Inferior parietal cortex (tissue), 1 donor: Measurements from ENCODE around the gene OTUD6A.

Experiments
- DNase-seq: peaks from one replicate; pipeline ENCODE4 v3.0.0-alpha.2; 2016; ENCODE audit errors: extremely low spot score

OTUD6A gene, protein sequence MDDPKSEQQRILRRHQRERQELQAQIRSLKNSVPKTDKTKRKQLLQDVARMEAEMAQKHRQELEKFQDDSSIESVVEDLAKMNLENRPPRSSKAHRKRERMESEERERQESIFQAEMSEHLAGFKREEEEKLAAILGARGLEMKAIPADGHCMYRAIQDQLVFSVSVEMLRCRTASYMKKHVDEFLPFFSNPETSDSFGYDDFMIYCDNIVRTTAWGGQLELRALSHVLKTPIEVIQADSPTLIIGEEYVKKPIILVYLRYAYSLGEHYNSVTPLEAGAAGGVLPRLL

DNA sequence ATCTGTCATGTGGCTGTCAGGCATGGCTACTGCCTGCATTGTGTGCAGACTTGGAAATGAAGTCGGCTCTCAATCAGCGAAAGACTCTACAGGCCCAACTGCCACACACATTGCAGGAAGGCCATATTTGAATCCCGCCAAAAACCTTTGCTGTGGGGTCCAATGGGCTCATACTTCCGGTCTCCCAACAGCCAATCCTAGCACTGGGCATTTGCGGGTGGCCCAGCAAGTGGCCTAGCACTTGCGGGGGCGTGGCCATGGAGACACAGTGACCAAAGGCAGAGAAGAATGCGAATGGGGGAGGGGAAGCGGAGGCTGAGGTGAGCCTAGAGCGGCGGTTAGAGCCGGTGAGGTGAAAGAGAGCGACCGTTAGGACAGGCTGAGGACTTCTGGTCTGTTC is at the start of gene OTUD6A:
Gene OTUD6A (plus strand): TSS at position 382 of the 400 bp plus-strand sequence. CDS start 68 bp downstream, outside the sequence.
- DNase-seq = no peak

DNA sequence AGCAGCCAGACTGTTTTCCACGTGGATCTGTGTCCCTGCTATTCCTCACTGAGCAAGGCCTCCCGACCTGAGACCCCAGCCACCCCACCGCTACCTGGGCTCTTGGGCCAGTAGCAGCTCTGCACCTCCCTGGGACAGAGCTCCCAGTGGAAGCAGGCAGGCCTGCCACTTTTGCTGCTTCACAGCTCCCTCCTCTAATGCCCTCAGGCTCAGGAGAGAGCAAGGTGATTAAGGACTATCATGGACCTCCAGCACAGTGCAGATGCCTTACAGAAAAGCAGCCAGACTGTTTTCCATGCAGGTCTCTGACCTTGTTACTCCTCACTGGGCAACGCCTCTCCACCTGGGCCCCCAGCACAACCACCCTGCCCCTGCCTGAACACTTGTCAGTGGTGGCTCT is 49.5 kb upstream of the OTUD6A start:
- DNase-seq = no peak

DNA sequence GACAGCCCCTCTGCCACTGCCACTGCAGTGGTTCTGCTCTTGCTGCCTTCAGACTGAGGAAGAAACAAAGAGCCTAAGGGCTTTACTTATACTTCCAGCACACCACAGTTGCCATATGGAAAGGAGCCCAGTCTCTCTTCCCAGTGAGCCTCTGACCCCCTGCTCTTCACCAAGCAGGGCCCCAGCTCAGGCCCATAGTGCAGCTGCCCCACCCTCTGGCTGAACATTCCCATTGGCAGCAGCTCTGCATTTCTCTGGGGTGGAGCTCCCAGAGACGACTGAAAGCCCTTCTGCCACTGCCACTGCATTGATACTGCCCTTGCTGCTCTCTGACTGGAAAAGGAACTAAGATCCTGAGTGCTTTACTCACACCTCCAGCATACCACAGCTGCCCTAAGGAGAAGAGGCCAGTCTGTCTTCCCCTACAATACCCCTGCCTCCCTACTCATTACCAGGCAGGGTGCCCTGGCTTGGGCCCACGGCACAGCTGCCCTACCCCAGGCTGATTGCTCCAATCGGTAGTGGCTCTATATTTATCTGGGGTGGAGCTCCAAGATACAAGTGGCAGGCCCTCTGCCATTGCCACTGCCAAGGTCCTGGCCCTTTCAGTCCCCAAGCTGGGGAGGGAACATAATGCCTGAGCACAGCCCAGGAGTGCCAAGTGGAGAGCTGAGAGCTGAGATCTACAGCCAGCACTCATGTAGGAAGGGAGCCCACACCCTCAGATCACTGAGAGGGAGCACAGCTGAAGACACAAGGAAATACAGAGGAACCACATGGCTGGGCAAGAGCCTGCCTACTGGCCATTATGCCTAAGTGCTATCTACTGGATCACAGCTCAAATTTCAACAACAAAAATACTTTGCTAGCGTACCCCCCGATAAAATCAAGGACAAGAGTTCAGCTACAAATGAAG is 48.5 kb upstream of the OTUD6A start:
- no peak for DNase-seq

DNA sequence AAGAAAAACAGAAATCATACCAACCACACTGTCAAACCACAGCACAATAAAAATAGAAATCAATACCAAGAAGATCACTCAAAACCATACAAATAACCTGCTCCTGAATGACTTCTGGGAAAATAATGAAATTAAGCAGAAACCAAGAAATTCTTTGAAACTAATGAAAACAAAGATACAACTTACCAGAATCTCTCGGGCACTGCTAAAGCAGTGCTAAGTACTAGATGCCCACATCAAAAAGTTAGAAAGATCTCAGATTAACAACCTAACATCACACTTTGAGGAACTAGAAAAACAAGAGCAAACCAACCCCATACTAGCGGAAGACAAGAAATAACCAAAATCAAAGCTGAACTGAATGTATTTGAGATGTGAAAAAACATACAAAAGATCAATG is 45.7 kb upstream of the OTUD6A start:
- DNase-seq = no peak

DNA sequence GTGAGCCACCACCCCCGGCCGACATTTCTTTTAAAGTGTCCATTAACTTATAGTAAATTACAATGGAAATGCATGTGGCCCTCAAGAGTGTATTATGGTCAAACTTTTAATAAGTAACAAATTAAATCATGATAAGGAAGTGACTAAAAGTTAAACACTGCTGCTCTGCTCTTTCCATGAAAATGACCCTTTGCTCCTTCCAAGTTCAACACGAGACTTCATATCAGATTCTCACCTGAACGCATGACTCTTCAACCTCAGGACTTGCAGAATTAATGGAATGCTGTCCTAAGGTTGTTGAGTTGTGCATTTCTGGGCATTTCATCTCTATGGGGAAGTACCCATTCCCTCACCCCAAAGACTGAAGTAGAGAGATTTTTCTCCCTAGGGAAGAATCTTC is 39.6 kb upstream of the OTUD6A start:
- no peak for DNase-seq

DNA sequence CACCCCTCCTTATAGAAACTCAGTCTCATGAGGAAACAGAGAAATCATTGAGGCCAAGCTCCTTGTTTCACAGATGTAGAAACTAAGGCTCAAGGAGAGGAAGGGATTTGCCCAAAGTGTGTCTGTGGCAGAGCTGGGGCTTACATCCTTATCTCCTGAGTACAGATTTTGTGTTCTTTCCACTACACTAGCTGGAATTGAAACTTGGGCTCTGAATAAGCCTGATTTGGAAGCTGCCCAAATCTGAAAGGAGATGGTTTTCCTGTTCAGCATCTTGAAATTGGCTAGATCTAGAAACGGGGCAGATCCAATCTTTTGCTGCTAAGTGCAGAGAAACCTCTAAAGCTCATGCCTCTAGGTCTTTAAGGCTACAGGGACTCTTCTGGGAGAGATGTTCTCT is 36.8 kb upstream of the OTUD6A start:
- no peak for DNase-seq

DNA sequence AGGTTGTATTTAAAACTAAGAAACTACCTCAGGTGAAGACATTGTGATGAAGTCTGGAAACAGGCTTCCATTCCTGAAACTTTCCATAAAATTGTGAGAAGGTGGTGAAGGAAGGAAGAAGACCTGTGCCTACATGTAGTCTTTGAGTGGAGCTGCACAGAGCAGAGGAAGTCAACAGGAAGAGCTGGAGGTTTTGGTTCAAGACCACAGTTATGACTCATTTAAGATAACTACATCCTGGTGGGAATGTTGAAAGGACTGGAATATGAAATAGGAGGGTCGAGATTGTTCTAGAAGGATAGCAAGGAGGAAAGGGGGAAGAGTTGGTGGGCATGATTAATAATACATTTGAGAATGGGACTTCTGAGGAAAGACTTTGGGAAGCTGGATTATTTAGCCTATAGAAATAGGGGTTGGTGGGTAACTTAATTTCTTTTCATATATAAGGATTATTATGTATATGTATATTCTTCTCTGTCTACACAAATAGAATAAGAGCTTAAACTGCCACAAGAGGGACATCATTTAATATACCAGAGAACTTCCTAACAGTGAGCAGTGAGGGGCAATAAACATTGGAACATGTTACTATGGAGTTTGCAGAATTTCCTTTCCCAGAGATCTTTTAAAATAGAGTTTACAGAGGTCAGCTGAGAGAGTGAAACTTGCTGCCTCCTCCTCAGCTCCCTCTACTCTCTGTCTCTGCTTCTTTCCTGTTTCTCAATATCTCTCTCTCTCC is 36.0 kb upstream of the OTUD6A start:
- DNase-seq = no peak

DNA sequence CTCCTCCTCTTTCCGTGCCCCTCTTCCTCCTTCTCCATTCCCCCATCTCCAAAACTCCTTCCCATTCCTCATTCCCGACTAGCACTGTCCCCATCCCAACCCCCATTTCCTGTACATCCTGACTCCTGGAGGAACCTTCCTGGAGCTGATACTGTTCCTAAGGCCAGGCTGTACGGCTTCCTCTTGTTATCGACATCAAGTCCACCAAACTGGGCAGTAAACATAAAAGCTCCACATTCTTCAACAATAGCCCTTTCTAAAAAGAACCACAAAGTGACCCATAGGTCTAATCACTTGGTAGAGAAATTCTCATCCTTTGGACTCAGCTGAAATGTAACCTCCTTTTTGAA is 35.4 kb upstream of the OTUD6A start:
- no peak for DNase-seq

DNA sequence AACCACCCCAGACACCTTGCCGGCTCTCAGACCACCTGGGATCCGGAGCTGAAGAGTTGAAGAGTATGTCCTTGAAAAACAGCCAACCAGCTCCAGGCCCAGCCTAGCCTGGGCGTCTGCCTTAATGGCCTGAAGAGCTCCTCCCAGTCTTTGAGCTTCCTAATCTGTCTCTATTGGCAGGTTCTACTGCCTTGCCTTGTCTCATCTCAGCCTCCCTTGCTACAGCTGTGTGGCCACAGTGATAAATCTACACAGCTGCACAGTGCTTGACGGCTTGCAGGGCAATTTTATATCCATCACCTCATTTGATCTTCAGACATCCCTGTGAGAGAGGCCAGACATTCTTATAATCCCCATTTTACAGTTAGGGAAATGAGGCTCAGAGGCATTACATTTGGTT is 32.4 kb upstream of the OTUD6A start:
- DNase-seq = no peak

DNA sequence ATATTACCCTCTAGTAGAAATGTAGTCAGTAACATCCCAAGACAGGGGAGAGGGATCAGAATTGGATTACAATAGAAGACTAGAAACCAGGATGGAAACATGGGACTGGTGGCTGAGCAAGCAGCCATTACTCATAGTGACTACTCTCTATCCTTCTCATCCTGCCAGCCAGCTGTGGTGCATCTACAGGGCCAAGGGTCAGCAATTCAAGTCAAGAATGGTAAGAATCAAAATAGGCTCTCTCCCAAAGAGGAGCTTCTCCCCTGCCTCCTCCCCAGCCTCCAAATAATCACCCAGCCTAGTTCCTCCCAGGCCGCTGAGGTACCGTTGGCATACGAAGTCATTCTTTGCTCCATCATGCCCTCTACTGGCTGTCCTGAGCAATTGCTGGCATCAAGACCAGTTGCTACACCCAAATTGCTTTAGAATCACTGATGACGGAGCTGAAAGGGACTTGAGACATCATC is 31.9 kb upstream of the OTUD6A start:
- peak; percentile 44 for DNase-seq

DNA sequence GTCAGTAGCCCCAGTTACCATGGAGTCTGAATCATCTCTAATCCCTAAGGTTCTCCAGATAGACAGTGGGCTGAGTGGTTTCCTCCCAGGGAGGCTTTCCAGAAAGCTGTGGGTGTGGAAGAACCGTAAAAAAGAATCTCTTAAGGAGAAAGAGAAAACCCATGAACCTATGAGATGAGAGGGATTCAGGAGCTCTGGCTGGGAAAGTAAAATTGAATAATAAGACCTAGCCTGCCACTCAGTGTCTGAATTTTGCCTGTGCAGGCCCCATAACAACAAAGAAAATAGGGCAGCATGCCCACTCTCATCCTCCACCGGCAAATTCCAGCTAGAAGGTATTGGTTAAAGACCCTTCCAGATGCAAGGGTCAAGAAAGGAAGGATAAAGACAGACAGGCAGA is 29.5 kb upstream of the OTUD6A start:
- DNase-seq = no peak

DNA sequence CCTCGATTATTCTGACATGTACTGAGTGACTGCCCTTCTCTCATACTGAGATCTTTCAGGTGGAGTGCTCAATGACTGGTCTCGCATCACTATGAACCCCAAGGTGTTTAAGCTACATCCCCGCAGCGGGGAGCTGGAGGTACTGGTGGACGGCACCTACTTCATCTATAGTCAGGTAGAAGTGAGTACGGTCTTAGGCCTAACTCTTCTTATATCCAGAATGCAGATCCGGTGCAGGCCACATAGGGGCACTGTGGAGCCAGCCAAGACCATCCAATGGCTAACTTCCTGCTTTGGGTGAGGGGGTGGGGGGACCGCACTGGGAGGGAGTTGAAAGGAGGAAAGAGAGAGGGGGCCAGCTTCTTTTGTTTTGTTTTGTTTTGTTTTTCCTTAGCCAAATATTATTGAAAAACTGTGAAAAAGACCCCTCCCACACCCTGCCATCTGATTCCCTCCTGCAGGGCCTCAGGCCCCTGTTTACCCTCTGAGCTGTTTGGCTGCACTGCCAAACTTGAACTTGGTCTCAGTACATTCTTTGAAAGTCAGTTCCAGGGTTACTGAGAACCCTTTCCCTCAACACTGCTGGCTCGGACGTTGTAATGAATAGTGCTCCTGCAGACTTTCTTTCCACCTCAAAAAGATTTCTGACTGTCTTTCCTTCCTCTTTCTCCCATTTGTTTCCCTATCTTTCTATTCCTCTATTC is 28.8 kb upstream of the OTUD6A start:
- DNase-seq = no peak

DNA sequence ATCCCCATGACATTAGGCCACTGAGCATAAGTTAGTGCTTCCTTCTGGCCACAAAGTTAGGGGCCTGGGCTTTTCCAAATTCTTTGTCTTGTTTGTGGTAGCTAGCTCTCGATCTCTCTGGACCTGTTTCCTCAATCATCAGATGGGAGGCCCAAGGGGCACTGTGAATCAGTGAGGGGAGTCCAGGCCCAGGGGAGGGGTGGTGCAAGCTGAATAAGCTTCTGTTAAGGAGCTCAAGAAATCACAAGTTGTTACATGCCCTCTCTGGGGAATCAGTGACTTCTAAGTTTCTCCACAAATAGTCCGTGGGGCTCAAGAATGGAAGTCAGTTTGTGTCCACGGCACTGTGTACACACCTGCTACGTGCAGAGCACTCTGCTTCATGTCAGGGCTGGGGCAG is 27.6 kb upstream of the OTUD6A start:
- no peak for DNase-seq

DNA sequence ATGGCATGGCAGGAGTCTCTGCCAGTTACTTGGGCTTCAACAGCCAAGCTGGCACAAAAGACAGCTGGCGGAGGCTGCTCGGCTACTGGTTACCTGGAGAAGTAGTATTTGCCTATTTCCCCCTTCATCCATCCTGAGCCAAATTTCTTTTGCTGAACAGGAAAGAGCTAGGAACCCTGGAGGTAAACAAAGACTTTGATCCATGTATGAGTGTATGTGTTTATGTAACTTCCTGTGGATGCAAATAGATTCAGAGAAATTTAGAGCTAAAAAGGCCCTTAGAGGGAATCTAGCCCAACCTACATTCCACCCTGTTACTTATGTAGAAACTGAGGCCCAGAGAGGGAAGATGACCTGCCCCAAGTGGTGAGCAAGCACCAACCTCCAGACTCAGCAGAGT is 23.7 kb upstream of the OTUD6A start:
- no peak for DNase-seq

DNA sequence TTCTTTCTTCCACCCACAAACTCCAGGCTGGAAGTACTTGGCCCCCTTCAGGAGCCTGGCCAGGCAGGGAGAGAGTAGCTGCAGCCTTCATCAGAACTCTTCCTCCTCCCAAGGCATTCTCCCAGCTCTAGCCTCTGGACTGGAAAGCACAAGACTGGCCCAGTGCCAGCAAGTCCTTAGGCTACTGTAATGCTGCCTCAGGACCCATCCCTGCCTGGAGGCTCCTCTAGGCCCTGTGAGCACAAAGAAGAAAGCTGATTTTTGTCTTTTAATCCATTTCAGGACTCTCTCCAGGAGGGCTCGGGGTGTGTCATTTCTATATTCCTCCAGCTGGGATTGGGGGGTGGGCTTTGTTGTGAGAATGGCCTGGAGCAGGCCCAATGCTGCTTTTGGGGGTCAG is 23.3 kb upstream of the OTUD6A start:
- DNase-seq = no peak

DNA sequence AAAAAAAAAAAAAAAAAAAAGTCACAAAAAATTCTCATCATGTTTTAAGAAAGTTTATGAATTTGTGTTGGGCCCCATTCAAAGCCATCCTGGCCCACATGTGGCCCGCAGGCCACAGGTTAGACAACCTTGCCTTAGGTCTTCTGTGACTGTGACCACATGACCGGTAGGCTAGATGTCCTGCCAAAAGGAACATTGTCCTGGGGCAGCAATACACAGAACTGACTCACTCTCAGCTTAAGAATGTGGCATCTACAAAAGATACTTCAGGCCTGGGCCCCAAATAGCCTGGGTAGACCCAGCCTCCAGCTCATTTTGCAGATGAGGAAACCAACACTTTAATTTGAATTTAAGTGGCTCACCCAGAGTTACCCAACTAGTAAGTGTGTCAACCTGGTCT is 22.5 kb upstream of the OTUD6A start:
- no peak for DNase-seq

DNA sequence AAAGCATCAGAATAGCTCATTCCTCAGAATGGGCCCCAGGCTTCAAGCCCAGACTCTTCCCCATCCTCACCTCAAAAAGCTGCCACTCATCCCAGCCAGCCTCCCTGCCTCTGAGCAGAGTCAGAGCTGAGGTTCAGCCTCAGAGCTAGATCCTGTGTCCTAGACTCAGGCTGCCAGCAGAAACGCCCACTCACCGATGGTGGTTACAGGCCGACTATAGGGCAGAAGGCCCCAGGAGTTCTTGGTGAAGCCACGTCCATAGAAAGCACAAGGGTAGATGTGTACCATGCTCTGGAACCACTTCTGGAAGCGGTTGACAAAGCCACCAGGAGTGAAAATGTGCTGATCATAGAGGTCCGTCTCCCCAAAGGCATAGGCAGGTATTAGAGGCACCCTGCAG is 20.3 kb upstream of the OTUD6A start:
- DNase-seq = no peak

DNA sequence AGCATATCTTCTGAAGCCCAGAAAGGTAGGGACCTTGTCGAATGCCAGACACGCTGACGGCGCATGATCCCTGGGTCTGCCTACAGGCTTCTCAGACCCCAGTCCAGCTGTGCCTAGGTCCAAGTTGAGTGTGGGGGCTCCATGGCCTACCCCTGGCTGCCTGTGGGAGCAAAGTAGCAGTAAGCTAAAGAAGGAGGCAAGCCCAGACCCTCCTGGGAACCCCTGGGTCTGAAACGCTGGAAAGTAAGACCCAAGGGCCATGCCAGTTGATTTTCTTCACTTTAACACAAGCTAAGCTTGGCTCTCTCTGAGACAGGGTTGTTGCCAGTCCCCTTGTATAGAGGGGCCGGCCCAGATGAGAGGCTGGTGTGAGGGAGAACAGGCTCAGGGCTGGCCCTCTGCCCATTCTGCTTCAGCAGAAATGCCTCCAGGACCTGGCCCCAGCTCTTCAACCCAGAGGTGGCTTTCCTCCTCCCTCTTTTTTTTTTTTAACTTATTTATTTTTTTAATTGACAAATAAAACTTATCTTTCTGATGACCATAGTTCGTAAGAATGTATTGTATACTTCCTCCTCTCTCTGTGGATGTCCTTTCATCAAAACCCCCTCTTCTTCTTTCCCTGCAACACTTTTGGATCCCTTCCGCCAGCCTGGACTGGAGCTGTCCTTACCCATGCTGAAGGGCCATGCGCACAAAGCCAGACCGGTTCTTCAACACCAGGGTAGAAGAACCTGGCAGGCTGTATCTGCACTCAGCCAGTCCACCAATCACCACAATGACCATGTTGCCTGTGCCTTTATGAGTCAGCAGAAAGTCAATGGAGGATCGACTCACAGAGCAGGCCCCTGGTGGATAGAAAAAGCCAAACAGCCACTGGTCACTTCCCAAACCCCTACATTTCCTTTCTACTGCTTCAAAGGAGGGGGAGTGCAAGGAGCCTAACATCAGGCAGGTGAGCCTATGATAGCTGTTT is 19.6 kb upstream of the OTUD6A start:
- DNase-seq = no peak

DNA sequence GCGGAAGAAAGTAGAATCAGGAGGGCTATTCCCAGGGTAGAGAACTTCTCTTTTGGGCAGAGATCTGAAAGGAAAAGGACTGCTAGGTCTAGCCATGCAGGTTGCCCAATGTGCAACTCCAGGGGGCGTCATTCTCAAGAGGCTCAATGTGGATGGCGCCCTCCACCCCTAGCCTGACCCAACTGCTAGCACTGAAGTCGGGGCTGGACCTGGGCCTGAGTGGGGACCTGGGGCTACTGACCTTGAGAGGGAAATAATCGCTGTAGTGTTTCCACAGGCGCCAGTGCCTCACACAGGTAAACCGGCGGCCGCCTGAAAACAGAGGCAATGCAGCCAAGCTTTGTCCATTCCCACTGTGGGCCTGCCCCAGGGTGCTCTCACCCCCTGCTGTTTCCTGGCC is 18.6 kb upstream of the OTUD6A start:
- no peak for DNase-seq

DNA sequence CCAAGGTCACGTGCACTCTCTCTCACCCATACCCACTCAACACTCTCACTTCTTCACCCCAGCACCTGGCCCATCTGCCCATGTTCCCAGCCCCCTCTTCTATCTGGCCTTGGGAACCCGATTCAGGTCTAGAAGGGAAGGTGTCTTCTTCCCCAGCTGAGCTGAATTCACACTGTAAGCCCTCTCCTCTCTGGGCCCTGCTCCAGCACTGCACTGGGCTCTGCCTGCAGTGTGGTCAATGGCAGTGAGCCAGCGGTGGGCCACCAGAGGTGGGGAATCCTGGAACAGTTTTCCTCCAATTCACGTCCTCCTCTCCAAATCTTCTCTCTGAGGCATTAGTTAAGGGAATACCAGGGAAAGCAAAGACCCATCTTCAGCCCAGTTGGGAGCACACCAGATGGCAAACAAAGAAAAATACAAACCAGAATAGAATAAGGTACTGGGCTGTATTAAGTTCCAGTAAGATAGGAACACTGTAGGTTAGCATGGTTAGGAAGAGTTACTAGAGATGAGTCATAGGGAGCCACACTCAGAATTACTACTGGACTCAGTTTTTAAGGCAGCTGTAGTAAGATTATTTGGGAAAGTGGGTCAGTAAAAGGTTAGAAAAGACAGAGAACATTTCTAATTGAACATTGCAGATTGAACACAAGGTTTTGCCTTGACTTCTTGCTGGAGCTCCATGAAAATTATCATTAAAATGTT is 17.6 kb upstream of the OTUD6A start:
- DNase-seq = no peak
